Activated CD8-positive, alpha-beta T cell treated with anti-CD3 and anti-CD28 coated beads, Interleukin-2, amount 10 ng/mL, durations not matched to agents 7 days and 5 days (primary cell): ENCODE data around the gene TRPV6. TPM values are rescaled to one million over a fixed set of nuclear protein-coding genes. Genes with fewer than 3 reads are reported as not detected.

Source experiments
- ATAC-seq: fragments of 150-1000 bp; cut with Tn5 transposase; one replicate; pipeline ENCODE4 v1.10.0; 2021; ENCODE audit warnings: moderate library complexity
- CTCF ChIA-PET: fragments of 350-600 bp; sonication (Branson Sonifier 250); formaldehyde crosslinking; loops from one replicate; lab custom pipeline; 2021; ENCODE audit warnings: antibody characterized with exemption; lab: Charles Lee
- POLR2A ChIA-PET: fragments of 350-600 bp; sonication (Branson Sonifier 250); formaldehyde crosslinking; loops from one replicate; lab custom pipeline; 2021; ENCODE audit warnings: antibody characterized with exemption; lab: Charles Lee
- DNase-seq: peaks from one replicate; pipeline ENCODE4 v3.0.0-alpha.2; 2020
- H3K27ac Mint-ChIP-seq: one replicate; pipeline ENCODE4 v1.8.0; 2021; ENCODE audit warnings: mild to moderate bottlenecking, mixed read lengths
- H3K27me3 Mint-ChIP-seq: one replicate; pipeline ENCODE4 v1.8.0; 2021; ENCODE audit warnings: low read depth, mixed read lengths
- H3K36me3 Mint-ChIP-seq: one replicate; pipeline ENCODE4 v1.8.0; 2021; ENCODE audit warnings: low read depth, mixed read lengths
- H3K4me1 Mint-ChIP-seq: one replicate; pipeline ENCODE4 v1.8.0; 2021; ENCODE audit warnings: low read depth, mixed read lengths
- H3K4me3 Mint-ChIP-seq: one replicate; pipeline ENCODE4 v1.8.0; 2021; ENCODE audit warnings: mild to moderate bottlenecking, mixed read lengths
- H3K9me3 Mint-ChIP-seq: one replicate; pipeline ENCODE4 v1.8.0; 2022; ENCODE audit warnings: mixed read lengths; ENCODE audit not compliant: insufficient read depth
- total RNA-seq, 2 experiments: library from RNA; stranded (reverse); gene quantifications; one replicate each; pipeline ENCODE4 v1.2.3, GENCODE V29; 2021

Gene TRPV6
- total RNA-seq, 2 experiments from 2014 or later, result not detected

GRCh38 chr7:142905759-142906158 is 20.2 kb upstream of the TRPV6 start:
- POLR2A ChIA-PET, result no interaction called here
- H3K4me3 Mint-ChIP-seq, result no peak overlapping the region
- H3K27me3 Mint-ChIP-seq, result peaks cover 23% of the 10 kb centered on the region
- no peak overlapping the region for H3K27ac Mint-ChIP-seq
- DNase-seq (no peak), ATAC-seq (no peak)
- no peaks in the 10 kb centered on the region for H3K4me1 Mint-ChIP-seq
- CTCF ChIA-PET, result no interaction called here
- H3K36me3 Mint-ChIP-seq, result no peaks in the 10 kb centered on the region
- no peaks in the 10 kb centered on the region for H3K9me3 Mint-ChIP-seq

GRCh38 chr7:142904128-142904527 is 18.6 kb upstream of the TRPV6 start:
- ChIA-PET POLR2A (no interaction called here), CTCF (interaction anchor here (1.0 to 1.1 kb wide), 2 partner anchors 24 to 369 kb away, joined by 3 to 4 read pairs; no protein-coding TSS in a partner anchor)
- H3K27me3 Mint-ChIP-seq, result peaks cover 24% of the 10 kb centered on the region
- H3K27ac Mint-ChIP-seq, result no peak overlapping the region
- DNase-seq (no peak), ATAC-seq (no peak)
- no peaks in the 10 kb centered on the region for H3K36me3 Mint-ChIP-seq
- H3K9me3 Mint-ChIP-seq, result no peaks in the 10 kb centered on the region
- H3K4me1 Mint-ChIP-seq, result no peaks in the 10 kb centered on the region
- no peak overlapping the region for H3K4me3 Mint-ChIP-seq

GRCh38 chr7:142901426-142902259 is 16.1 kb upstream of the TRPV6 start:
- Mint-ChIP-seq H3K27me3 (peaks cover 20% of the 10 kb centered on the region), H3K27ac (no peak overlapping the region), H3K4me3 (no peak overlapping the region), H3K9me3 (no peaks in the 10 kb centered on the region), H3K36me3 (no peaks in the 10 kb centered on the region), H3K4me1 (no peaks in the 10 kb centered on the region)
- ChIA-PET POLR2A (no interaction called here), CTCF (interaction anchor here (0.7 to 1.1 kb wide), 2 partner anchors 20 to 313 kb away, joined by 3 read pairs; no protein-coding TSS in a partner anchor)
- ATAC-seq (no peak), DNase-seq (no peak)

- Mint-ChIP-seq H3K4me3 (no peak overlapping the region), H3K4me1 (no peaks in the 10 kb centered on the region), H3K27ac (no peak overlapping the region), H3K27me3 (peaks cover 18% of the 10 kb centered on the region), H3K9me3 (no peaks in the 10 kb centered on the region), H3K36me3 (no peaks in the 10 kb centered on the region)
- ChIA-PET POLR2A (interaction anchor here (0.6 kb wide), 1 partner anchor 37 kb away, joined by 3 read pairs; no protein-coding TSS in a partner anchor), CTCF (interaction anchor here (0.9 kb wide), 1 partner anchor 27 kb away, joined by 4 read pairs; no protein-coding TSS in a partner anchor)
- DNase-seq, result no peak
- ATAC-seq, result no peak
Measured at GRCh38 chr7:142899661-142900060, 14.1 kb upstream of the TRPV6 start.

GRCh38 chr7:142898377-142899170 is 13.0 kb upstream of the TRPV6 start:
- ATAC-seq, result no peak

GRCh38 chr7:142897691-142898090 is 12.1 kb upstream of the TRPV6 start:
- Mint-ChIP-seq H3K27me3 (peaks cover 15% of the 10 kb centered on the region), H3K4me1 (no peaks in the 10 kb centered on the region), H3K9me3 (no peaks in the 10 kb centered on the region), H3K36me3 (no peaks in the 10 kb centered on the region), H3K4me3 (no peak overlapping the region), H3K27ac (no peak overlapping the region)
- DNase-seq, result no peak
- ChIA-PET POLR2A (no interaction called here), CTCF (interaction anchor here (0.6 to 1.2 kb wide), 2 partner anchors 16 to 18 kb away, joined by 3 to 6 read pairs; no protein-coding TSS in a partner anchor)
- ATAC-seq, result no peak

More at GRCh38 chr7:142898377-142899170, 13.0 kb upstream of the TRPV6 start:
- CTCF ChIA-PET, result interaction anchor here (0.6 to 1.2 kb wide), 2 partner anchors 17 to 19 kb away, joined by 3 to 6 read pairs; no protein-coding TSS in a partner anchor
- Mint-ChIP-seq H3K27ac (no peak overlapping the region), H3K27me3 (peaks cover 18% of the 10 kb centered on the region), H3K4me3 (no peak overlapping the region), H3K9me3 (no peaks in the 10 kb centered on the region), H3K4me1 (no peaks in the 10 kb centered on the region), H3K36me3 (no peaks in the 10 kb centered on the region)
- no peak for DNase-seq
- POLR2A ChIA-PET, result no interaction called here

- H3K4me1 Mint-ChIP-seq, result no peaks in the 10 kb centered on the region
- no peaks in the 10 kb centered on the region for H3K36me3 Mint-ChIP-seq
- ChIA-PET CTCF (no interaction called here), POLR2A (no interaction called here)
- no peak for DNase-seq
- H3K27ac Mint-ChIP-seq, result no peak overlapping the region
- no peaks in the 10 kb centered on the region for H3K9me3 Mint-ChIP-seq
- no peak overlapping the region for H3K4me3 Mint-ChIP-seq
- no peak for ATAC-seq
- H3K27me3 Mint-ChIP-seq, result peaks cover 10% of the 10 kb centered on the region
Measured at GRCh38 chr7:142896741-142897379, 11.3 kb upstream of the TRPV6 start.

- ChIA-PET CTCF (no interaction called here), POLR2A (no interaction called here)
- no peaks in the 10 kb centered on the region for H3K4me1 Mint-ChIP-seq
- no peak overlapping the region for H3K4me3 Mint-ChIP-seq
- H3K9me3 Mint-ChIP-seq, result no peaks in the 10 kb centered on the region
- ATAC-seq (no peak), DNase-seq (no peak)
- H3K27me3 Mint-ChIP-seq, result peaks cover 4% of the 10 kb centered on the region
- H3K27ac Mint-ChIP-seq, result no peak overlapping the region
- no peaks in the 10 kb centered on the region for H3K36me3 Mint-ChIP-seq
Measured at GRCh38 chr7:142896151-142896550, 10.6 kb upstream of the TRPV6 start.

- Mint-ChIP-seq H3K9me3 (no peaks in the 10 kb centered on the region), H3K36me3 (no peaks in the 10 kb centered on the region), H3K4me3 (no peak overlapping the region), H3K27me3 (peaks cover 3% of the 10 kb centered on the region), H3K27ac (no peak overlapping the region), H3K4me1 (no peaks in the 10 kb centered on the region)
- ChIA-PET CTCF (interaction anchor here (1.5 kb wide), 1 partner anchor 14 kb away, joined by 6 read pairs; no protein-coding TSS in a partner anchor), POLR2A (interaction anchor here (0.8 kb wide), 1 partner anchor 21 kb away, joined by 3 read pairs; no protein-coding TSS in a partner anchor)
- DNase-seq (no peak), ATAC-seq (no peak)
Measured at GRCh38 chr7:142894985-142895593, 9.5 kb upstream of the TRPV6 start.

GRCh38 chr7:142894112-142894984 is 8.8 kb upstream of the TRPV6 start:
- POLR2A ChIA-PET, result interaction anchor here (0.8 kb wide), 1 partner anchor 20 kb away, joined by 3 read pairs; no protein-coding TSS in a partner anchor
- CTCF ChIA-PET, result interaction anchor here (1.5 kb wide), 1 partner anchor 13 kb away, joined by 6 read pairs; no protein-coding TSS in a partner anchor
- H3K4me1 Mint-ChIP-seq, result no peaks in the 10 kb centered on the region
- H3K36me3 Mint-ChIP-seq, result no peaks in the 10 kb centered on the region
- H3K27ac Mint-ChIP-seq, result no peak overlapping the region
- no peak overlapping the region for H3K4me3 Mint-ChIP-seq
- no peaks in the 10 kb centered on the region for H3K9me3 Mint-ChIP-seq
- H3K27me3 Mint-ChIP-seq, result no peaks in the 10 kb centered on the region
- ATAC-seq, result no peak
- DNase-seq, result no peak
